HG02571 (cell line): ENCODE data around the gene CBX4.

Experiments used
- ATAC-seq: cut with Tn5 transposase; IDR thresholded peaks from one replicate; pipeline ENCODE4 v1.9.1; 2021; ENCODE audit warnings: mild to moderate bottlenecking, moderate library complexity; ENCODE audit not compliant: unreplicated experiment

CBX4 gene

GRCh38 chr17:79802736-79803420, 36.4 kb downstream of the CBX4 start:
- ATAC-seq, result no peak

- ATAC-seq, result no peak
These were observed 37.1 kb downstream of the CBX4 start for GRCh38 chr17:79802039-79802735.

- ATAC-seq, result no peak
These were observed 37.8 kb downstream of the CBX4 start for GRCh38 chr17:79801156-79802038.

GRCh38 chr17:79800325-79801155, 38.7 kb downstream of the CBX4 start:
- ATAC-seq, result no peak

- ATAC-seq, result no peak
These were observed 39.5 kb downstream of the CBX4 start for GRCh38 chr17:79799538-79800324.

DNA sequence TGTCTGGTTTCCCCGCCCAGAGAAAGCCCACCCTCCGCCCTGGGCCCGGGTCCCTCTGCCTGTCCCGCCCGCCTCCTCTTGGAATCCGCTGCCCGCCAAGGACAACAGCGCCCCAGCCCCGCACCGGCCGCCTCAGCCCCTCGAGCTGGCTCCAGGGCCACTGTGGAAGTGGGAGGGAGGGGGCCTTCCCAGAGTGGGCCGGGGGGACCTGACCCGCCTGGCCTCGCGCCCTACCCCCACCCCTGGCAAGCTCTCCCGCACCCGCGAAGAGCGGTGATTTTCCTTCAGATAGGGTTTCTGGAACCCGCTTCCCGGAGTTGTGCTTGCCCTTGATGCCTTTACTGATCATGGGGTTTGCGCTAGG, 40.1 kb downstream of the CBX4 start:
- no peak for ATAC-seq

- no peak for ATAC-seq
These were observed 40.7 kb downstream of the CBX4 start for GRCh38 chr17:79798299-79799173.

- ATAC-seq, result peak; percentile 4
These were observed 41.5 kb downstream of the CBX4 start for GRCh38 chr17:79797492-79798298.

- peak; percentile 81 for ATAC-seq
These were observed 42.3 kb downstream of the CBX4 start, which contains the start of gene CBX8 for GRCh38 chr17:79796763-79797491. TSS of gene CBX8 (minus strand) at chr17:79797077. CDS start at chr17:79796998, 79 bp downstream.

DNA sequence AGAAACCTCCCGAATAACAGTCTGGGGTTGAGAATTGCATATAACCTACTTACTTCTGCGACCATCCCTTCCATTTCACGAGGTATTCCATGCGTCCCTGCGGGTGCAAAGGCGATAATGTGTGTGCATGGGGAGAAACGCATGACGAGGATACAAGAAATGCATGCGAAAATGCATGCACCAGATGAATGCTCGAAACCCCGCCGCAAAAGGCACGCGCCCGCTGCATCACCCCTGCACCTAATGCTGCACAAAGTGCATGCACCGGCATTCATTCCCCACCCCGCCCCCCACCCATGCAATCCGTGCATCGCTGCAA, 42.8 kb downstream of the CBX4 start:
- no peak for ATAC-seq

- ATAC-seq, result no peak
These were observed 43.3 kb downstream of the CBX4 start for GRCh38 chr17:79795795-79796443.

- no peak for ATAC-seq
These were observed 44.4 kb downstream of the CBX4 start for GRCh38 chr17:79794659-79795511.

DNA sequence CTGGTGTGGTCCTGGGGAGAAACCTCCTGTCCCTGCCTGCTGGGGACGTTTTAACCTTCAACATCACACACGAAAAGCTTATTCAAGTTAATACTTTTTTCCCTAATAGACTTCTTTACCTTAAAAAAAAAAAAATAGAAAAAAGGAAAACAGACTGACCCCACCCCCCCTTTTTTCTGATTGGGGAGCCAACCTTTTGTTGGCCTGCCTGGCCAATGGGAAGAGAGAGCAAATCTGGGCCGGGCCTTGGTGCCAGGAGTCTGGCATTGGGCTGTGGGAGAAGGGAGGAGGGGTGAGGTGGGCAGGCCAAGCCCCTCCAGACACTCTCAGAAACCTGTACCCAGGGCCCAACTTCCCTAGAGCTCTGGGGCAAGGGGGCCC, 45.3 kb downstream of the CBX4 start:
- no peak for ATAC-seq

DNA sequence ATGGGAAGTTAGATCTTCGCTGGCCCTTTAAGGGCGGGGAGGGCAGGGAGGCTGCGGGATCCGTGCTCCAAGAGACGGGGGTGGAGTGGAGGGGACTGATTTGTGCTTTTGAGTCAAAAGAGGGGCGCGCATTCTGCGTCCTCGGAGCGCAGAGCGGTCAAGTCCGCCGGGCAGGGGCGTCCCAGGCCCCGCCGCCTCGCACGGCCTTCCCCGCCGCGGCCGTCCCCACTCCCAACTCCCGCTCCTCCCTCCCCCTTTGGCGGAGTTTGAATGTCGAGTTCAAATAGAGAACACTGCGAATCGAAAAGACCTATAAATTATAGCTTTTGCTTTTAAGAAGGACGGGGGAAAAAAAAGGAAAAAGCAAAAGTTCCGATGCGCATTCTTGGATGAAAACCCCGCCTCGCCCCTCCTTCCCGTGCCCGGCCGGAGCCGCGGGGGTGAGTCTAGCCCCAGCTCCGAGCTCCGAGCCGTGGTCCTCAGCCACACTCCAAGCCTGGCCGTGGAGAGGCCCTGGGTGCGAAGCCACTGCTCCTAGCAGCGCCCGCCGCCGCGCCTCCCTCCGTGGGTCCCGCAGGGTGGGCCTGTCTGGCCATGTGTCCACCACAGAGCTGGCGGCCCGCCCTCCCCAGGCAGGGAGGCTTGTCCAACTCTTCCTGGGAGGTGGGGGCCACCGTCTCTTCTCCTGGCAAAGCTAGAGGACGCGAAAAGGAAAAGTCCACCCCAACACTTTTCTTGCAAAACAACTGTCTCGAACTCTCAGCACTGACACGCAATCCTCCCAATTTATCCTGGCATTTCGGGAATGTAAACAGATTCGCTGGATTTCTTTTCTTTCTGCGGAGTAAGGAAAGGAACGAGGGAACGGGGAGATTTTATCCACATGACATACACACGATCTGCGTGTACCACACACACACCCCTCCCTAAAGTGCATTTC, 46.0 kb downstream of the CBX4 start:
- no peak for ATAC-seq

DNA sequence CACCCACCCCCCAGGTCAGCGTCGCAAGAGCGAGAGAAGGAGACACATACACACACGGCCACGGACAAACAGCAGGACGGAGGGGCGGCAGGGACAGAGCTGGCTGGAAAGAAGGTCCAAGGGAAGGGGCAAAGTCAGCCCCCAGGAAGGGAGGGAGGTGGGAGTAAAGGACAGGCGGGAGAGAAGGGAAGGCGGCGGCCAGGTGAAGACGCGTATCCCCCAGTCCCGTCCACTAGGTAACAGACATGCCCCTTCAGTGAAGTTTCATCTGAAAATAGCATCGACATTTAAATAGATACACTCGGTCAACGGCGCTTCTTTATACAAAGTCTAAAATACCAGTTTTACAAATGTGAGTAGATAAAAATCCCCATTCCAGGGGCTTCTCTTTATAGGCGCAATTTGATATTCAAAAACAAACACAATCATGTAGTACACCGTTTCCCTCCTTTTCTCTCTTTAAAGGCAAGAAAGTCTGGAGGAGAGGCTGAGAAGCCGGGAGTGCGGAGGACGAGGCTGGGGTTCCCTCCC, 46.8 kb downstream of the CBX4 start:
- no peak for ATAC-seq
